NCI-H748 (cell line): Measurements from ENCODE around the gene RECQL5.
A peak's percentile ranks its signal among the peaks of the same experiment; 100 is the strongest.

ENCODE experiments used
- DNase-seq: peaks from one replicate; lab custom pipeline; 2025; ENCODE audit not compliant: unreplicated experiment; lab: John Stamatoyannopoulos, UW

Gene RECQL5

GRCh38 chr17:75688209-75688825, 21.4 kb upstream of the RECQL5 start:
- DNase-seq, result no peak

GRCh38 chr17:75685499-75685898, 18.5 kb upstream of the RECQL5 start:
- DNase-seq, result no peak

GRCh38 chr17:75684924-75685323, 18.0 kb upstream of the RECQL5 start:
- no peak for DNase-seq

GRCh38 chr17:75684249-75684648, 17.3 kb upstream of the RECQL5 start:
- no peak for DNase-seq

GRCh38 chr17:75683583-75683982, 16.6 kb upstream of the RECQL5 start:
- DNase-seq, result no peak

- no peak for DNase-seq
These were observed 14.3 kb upstream of the RECQL5 start for GRCh38 chr17:75681289-75681688.

GRCh38 chr17:75680431-75680830, 13.5 kb upstream of the RECQL5 start:
- DNase-seq, result no peak

GRCh38 chr17:75679706-75680211, 12.8 kb upstream of the RECQL5 start:
- DNase-seq, result peak; percentile 18

- DNase-seq, result no peak
These were observed 9.5 kb upstream of the RECQL5 start for GRCh38 chr17:75676461-75676860.

GRCh38 chr17:75673487-75673886, 6.5 kb upstream of the RECQL5 start:
- DNase-seq, result no peak

- DNase-seq, result no peak
These were observed 5.1 kb upstream of the RECQL5 start for GRCh38 chr17:75672011-75672410.

- no peak for DNase-seq
These were observed 3.9 kb upstream of the RECQL5 start for GRCh38 chr17:75670868-75671267.

- no peak for DNase-seq
These were observed 1.5 kb upstream of the RECQL5 start for GRCh38 chr17:75668489-75668888.

- no peak for DNase-seq
These were observed 871 bp upstream of the RECQL5 start for GRCh38 chr17:75667825-75668224.

GRCh38 chr17:75665981-75666380, 973 bp downstream of the RECQL5 start:
- DNase-seq, result no peak

- no peak for DNase-seq
These were observed 2.8 kb downstream of the RECQL5 start for GRCh38 chr17:75664099-75664549.

- DNase-seq, result no peak
These were observed 4.4 kb downstream of the RECQL5 start for GRCh38 chr17:75662511-75662910.

GRCh38 chr17:75661531-75661930, 5.4 kb downstream of the RECQL5 start:
- DNase-seq, result no peak

- DNase-seq, result no peak
These were observed 8.7 kb downstream of the RECQL5 start for GRCh38 chr17:75658237-75658636.

- no peak for DNase-seq
These were observed 12.8 kb downstream of the RECQL5 start for GRCh38 chr17:75654176-75654575.

- DNase-seq, result peak; percentile 9
These were observed 13.9 kb downstream of the RECQL5 start for GRCh38 chr17:75652934-75653549.

- no peak for DNase-seq
These were observed 14.6 kb downstream of the RECQL5 start for GRCh38 chr17:75652341-75652740.

- no peak for DNase-seq
These were observed 16.1 kb downstream of the RECQL5 start for GRCh38 chr17:75650874-75651273.
